Lower lobe of right lung (tissue), 2 donors: ENCODE results near the gene GFY. TPM values are rescaled to one million over a fixed set of nuclear protein-coding genes. Genes with fewer than 3 reads are reported as not detected.

Experiments
- ATAC-seq, 2 donors: fragments of 200-7000 bp; cut with Tn5 transposase; one replicate each; pipeline ENCODE4 v1.9.1; 2020 to 2022; ENCODE audit warnings: mild to moderate bottlenecking in 2 of 2, moderate library complexity in 2 of 2
- DNase-seq: peaks from one replicate; pipeline ENCODE4 v3.0.0-alpha.2; 2020
- H3K27ac ChIP-seq: fragments of 200-600 bp; one replicate; pipeline ENCODE4 v1.8.0; 2022
- H3K27me3 ChIP-seq: fragments of 200-600 bp; one replicate; pipeline ENCODE4 v1.8.0; 2022; ENCODE audit warnings: low read depth
- H3K36me3 ChIP-seq: fragments of 200-600 bp; one replicate; pipeline ENCODE4 v1.8.0; 2022; ENCODE audit warnings: mild to moderate bottlenecking
- H3K4me1 ChIP-seq: fragments of 200-600 bp; one replicate; pipeline ENCODE4 v1.8.0; 2022
- H3K4me3 ChIP-seq: fragments of 200-600 bp; one replicate; pipeline ENCODE4 v1.8.0; 2022; ENCODE audit warnings: mild to moderate bottlenecking
- H3K9me3 ChIP-seq: fragments of 200-600 bp; one replicate; pipeline ENCODE4 v1.8.0; 2022
- intact Hi-C: fragments of 100-400 bp; cut with DNase I; formaldehyde crosslinking; loops from one replicate; pipeline ENCODE4 v1.11.0; 2022
- total RNA-seq: library from RNA; stranded (reverse); fragmentation: NEBNext Ultra II Directional; extraction: Animal tissue kit (Norgen Biotek cat#: 25700); gene quantifications from one replicate; pipeline ENCODE4 v1.2.1, GENCODE V29; 2021
- TF ChIP-seq, protein P1 (sequence below): fragments of 200-600 bp; IDR thresholded peaks from one replicate; pipeline ENCODE4 v1.8.0; 2022; ENCODE audit warnings: antibody characterized with exemption, mild to moderate bottlenecking
- donor health status: DM: no; HTN: yes; CAD: no; lungs with severe emphysema.

GFY gene
- total RNA-seq, 1 donor from 2014 or later, result not detected

- Histone ChIP-seq H3K4me3 (no peak overlapping the region), H3K9me3 (no peaks in the 10 kb centered on the region), H3K27me3 (peaks cover 97% of the 10 kb centered on the region), H3K36me3 (no peaks in the 10 kb centered on the region), H3K4me1 (peaks cover 34% of the 10 kb centered on the region), H3K27ac (no peak overlapping the region)
- TF ChIP-seq, protein P1, sequence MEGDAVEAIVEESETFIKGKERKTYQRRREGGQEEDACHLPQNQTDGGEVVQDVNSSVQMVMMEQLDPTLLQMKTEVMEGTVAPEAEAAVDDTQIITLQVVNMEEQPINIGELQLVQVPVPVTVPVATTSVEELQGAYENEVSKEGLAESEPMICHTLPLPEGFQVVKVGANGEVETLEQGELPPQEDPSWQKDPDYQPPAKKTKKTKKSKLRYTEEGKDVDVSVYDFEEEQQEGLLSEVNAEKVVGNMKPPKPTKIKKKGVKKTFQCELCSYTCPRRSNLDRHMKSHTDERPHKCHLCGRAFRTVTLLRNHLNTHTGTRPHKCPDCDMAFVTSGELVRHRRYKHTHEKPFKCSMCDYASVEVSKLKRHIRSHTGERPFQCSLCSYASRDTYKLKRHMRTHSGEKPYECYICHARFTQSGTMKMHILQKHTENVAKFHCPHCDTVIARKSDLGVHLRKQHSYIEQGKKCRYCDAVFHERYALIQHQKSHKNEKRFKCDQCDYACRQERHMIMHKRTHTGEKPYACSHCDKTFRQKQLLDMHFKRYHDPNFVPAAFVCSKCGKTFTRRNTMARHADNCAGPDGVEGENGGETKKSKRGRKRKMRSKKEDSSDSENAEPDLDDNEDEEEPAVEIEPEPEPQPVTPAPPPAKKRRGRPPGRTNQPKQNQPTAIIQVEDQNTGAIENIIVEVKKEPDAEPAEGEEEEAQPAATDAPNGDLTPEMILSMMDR, result no peak
- intact Hi-C loops, result no loop called here
- ATAC-seq, result no peak
- DNase-seq, result no peak
These were observed 869 bp downstream of the GFY start for GRCh38 chr19:49425922-49426592.

- no peak overlapping the region for H3K27ac ChIP-seq
- H3K36me3 ChIP-seq, result no peaks in the 10 kb centered on the region
- no peaks in the 10 kb centered on the region for H3K9me3 ChIP-seq
- DNase-seq (no peak), ATAC-seq (no peak)
- intact Hi-C loops, result no loop called here
- TF ChIP-seq, protein P1, result no peak
- no peak overlapping the region for H3K4me3 ChIP-seq
- H3K4me1 ChIP-seq, result peaks cover 23% of the 10 kb centered on the region
- peaks cover 97% of the 10 kb centered on the region for H3K27me3 ChIP-seq
These were observed 2.2 kb downstream of the GFY start for GRCh38 chr19:49427339-49427738.

DNA sequence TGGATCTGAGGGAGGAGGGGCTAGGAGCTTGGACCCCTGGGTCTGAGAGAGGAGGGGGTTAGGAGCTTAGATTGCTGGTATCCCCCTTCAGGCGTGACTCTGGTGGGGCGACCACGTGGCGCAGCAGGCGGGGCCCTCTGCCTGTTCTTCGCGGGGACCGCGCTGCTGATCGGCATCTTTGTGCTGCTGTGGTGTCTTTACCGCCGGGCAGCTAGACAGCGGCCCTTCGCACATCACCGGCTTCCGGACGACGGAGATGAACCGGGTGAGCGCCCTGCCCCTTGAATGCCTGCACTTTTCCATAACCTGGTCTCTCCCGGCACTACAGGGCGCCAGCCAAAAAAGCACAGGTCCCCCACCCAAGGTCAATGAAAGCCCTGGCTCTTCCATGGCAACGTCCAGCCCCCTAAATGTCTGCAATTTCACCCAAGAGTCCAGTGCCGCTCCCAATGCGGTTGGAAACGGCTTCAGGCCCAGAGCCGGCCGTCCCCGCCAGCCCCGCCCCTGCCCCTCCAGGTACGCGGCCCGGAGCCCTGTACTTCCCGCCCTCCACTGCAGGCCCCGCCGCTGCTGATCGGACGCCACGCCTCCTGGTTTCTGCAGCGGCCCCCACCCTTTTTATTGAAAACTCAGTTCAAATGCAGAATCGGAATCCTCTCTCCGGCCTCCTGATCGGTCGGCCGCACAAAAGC lies 2.8 kb downstream of the GFY start:
- TF ChIP-seq, protein P1, result no peak
- Histone ChIP-seq H3K4me3 (no peak overlapping the region), H3K4me1 (peaks cover 16% of the 10 kb centered on the region), H3K9me3 (no peaks in the 10 kb centered on the region), H3K27ac (no peak overlapping the region), H3K27me3 (peaks cover 97% of the 10 kb centered on the region), H3K36me3 (no peaks in the 10 kb centered on the region)
- ATAC-seq, result peak; percentile 51 to 69
- intact Hi-C loops, result no loop called here
- no peak for DNase-seq

DNA sequence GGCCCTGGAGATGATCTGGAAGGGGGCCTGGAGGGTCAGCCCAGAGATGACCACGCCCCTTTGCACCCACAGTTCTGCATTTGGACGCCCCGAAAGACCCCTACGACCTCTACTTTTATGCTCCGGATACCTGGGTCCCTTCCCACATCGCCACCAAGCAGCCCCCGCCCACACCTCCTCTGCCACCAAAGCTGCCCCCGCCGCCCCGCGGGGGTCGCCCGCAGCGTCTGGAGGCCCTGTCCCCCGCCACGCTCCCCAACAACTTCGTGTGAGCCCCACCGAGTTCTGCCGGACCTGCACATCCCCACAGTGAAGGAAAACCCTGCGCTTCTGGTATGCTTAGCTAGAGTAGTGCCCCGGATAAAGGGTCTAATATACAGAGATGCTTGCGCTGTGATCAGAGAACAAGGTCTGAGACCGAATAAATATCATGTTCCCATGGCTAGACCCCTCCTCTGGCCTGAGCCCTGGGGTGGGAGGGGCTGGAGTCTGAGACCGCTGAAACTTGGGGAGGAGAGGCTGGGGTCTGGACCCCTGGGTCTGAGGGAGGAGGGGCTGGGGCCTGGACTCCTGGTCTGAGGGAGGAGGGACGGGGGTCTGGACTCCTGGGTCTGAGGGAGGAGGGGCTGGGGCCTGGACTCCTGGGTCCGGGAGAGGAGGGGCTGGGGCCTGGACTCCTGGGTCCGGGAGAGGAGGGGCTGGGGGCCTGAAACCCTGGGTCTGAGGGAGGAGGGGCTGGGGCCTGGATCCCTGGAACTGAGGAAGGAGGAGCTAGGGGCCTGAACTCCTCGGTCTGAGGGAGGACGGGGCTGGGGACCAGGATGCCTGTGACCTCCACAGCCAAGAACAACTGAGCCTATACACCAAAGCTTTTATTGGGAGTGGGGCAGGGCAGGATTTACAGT lies 3.6 kb downstream of the GFY start:
- H3K36me3 ChIP-seq, result no peaks in the 10 kb centered on the region
- no peak overlapping the region for H3K4me3 ChIP-seq
- ATAC-seq (no peak), DNase-seq (no peak)
- H3K4me1 ChIP-seq, result peaks cover 11% of the 10 kb centered on the region
- intact Hi-C loops, result no loop called here
- no peaks in the 10 kb centered on the region for H3K9me3 ChIP-seq
- H3K27ac ChIP-seq, result no peak overlapping the region
- H3K27me3 ChIP-seq, result peaks cover 97% of the 10 kb centered on the region
- TF ChIP-seq, protein P1, result no peak

GRCh38 chr19:49430172-49430677 lies 5.0 kb downstream of the GFY start:
- H3K9me3 ChIP-seq, result no peaks in the 10 kb centered on the region
- no peaks in the 10 kb centered on the region for H3K36me3 ChIP-seq
- DNase-seq (no peak), ATAC-seq (no peak)
- no peak overlapping the region for H3K27ac ChIP-seq
- H3K27me3 ChIP-seq, result peaks cover 97% of the 10 kb centered on the region
- no peak overlapping the region for H3K4me3 ChIP-seq
- H3K4me1 ChIP-seq, result peaks cover 11% of the 10 kb centered on the region
- TF ChIP-seq, protein P1, result no peak
- intact Hi-C loops, result no loop called here
